BLaER1 treated with 17β-estradiol and CSF1 and Interleukin-3, amounts not matched to agents 10 nM and 100 nM (cell line): ENCODE results near the gene ILF2.

Experiments
- H3K27ac ChIP-seq, 11 experiments: shearing (Covaris generic); formaldehyde crosslinking; 2 replicates each; pipeline ENCODE4 v1.8.1; 2022
- H3K27me3 ChIP-seq, 11 experiments: shearing (Covaris generic); formaldehyde crosslinking; 2 replicates each; pipeline ENCODE4 v1.8.1; 2022
- H3K36me3 ChIP-seq, 11 experiments: shearing (Covaris generic); formaldehyde crosslinking; 2 replicates each; pipeline ENCODE4 v1.8.1; 2022
- H3K4me1 ChIP-seq, 10 experiments: shearing (Covaris generic); formaldehyde crosslinking; 2 replicates each; pipeline ENCODE4 v1.8.1; 2022
- H3K4me2 ChIP-seq, 11 experiments: shearing (Covaris generic); formaldehyde crosslinking; 2 replicates each; pipeline ENCODE4 v1.8.1; 2022
- H3K4me3 ChIP-seq, 10 experiments: shearing (Covaris generic); formaldehyde crosslinking; 2 replicates each; pipeline ENCODE4 v1.8.1; 2022
- H3K9ac ChIP-seq, 11 experiments: shearing (Covaris generic); formaldehyde crosslinking; 2 replicates each; pipeline ENCODE4 v1.8.1; 2022
- H3K9me3 ChIP-seq, 11 experiments: shearing (Covaris generic); formaldehyde crosslinking; replicated peaks in 1 of 11; 2 replicates each; pipeline ENCODE4 v1.8.1; 2022
- H4K20me1 ChIP-seq, 11 experiments: shearing (Covaris generic); formaldehyde crosslinking; 2 replicates each; pipeline ENCODE4 v1.8.1; 2022
- Cebpa-rat ChIP-seq, 11 experiments: shearing (Covaris generic); IDR thresholded peaks; 2 replicates each; pipeline ENCODE4 v1.8.1; 2022

ILF2 gene

DNA sequence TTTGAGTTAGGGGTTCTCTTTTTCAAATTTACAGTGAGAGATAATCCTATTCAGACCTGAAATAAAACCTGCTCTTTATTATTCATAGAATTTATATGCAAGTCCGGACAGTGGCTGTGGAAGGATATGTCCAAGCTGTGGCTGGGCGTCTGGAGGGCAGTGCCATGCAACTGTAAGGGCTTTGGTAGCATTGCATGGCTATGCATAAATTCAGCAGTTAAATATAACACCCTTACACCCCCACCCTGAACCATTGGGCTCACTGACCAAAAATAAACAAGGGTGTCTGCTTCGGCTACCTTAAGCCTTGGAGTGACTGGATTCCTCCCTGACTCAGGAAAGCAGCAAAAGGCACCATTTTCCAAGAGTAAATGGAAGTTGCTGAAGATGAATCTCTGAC, 31.5 kb downstream of the ILF2 start:
- TF ChIP-seq Cebpa-rat (IDR thresholded peaks at IDR 0.05) = no peak
- Histone ChIP-seq H4K20me1 (peaks cover 0 to 34% (median 14%) of the 10 kb centered on the region in 11 experiments; a peak in 9 of 22 replicates), H3K27ac (no peak overlapping the region), H3K9ac (no peak overlapping the region), H3K9me3 (no peaks in the 10 kb centered on the region), H3K4me3 (no peak overlapping the region), H3K36me3 (peaks cover 86 to 94% (median 92%) of the 10 kb centered on the region in 11 experiments), H3K4me1 (peaks cover 27 to 59% (median 37%) of the 10 kb centered on the region in 10 experiments), H3K4me2 (no peak overlapping the region), H3K27me3 (no peaks in the 10 kb centered on the region)

DNA sequence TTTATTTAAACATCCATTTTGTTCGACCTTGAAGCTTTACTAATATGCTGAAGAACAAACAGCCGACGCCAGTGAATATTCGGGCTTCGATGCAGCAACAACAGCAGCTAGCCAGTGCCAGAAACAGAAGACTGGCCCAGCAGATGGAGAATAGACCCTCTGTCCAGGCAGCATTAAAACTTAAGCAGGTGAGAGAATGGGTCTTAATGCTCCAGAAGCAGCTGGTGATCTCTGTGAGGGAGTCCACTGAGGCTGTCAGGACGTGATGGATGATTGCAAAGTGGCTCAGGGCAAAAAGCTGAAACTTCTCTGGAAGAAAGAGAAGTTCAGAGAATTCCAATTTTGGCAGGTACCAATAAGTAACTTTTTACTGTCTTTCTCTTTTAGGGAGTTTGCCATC, 32.5 kb downstream of the ILF2 start:
- peaks cover 29 to 52% (median 33%) of the 10 kb centered on the region in 10 experiments for H3K4me1 ChIP-seq
- H3K9me3 ChIP-seq = peaks cover 0 to 4% (median 0%) of the 10 kb centered on the region in 11 experiments; a peak in 4 of 22 replicates
- H3K36me3 ChIP-seq = peaks cover 76 to 86% (median 82%) of the 10 kb centered on the region in 11 experiments
- TF ChIP-seq Cebpa-rat (IDR thresholded peaks at IDR 0.05) = no peak
- H3K9ac ChIP-seq = no peak overlapping the region
- no peak overlapping the region for H3K4me3 ChIP-seq
- H3K27me3 ChIP-seq = no peaks in the 10 kb centered on the region
- H3K4me2 ChIP-seq = no peak overlapping the region
- no peak overlapping the region for H3K27ac ChIP-seq
- H4K20me1 ChIP-seq = peaks cover 0 to 34% (median 14%) of the 10 kb centered on the region in 11 experiments; a peak in 9 of 22 replicates

GRCh38 chr1:153636312-153636711, 34.5 kb downstream of the ILF2 start:
- Histone ChIP-seq H3K36me3 (peaks cover 59 to 79% (median 64%) of the 10 kb centered on the region in 11 experiments), H4K20me1 (peaks cover 0 to 25% (median 7%) of the 10 kb centered on the region in 11 experiments; a peak in 9 of 22 replicates), H3K9me3 (peaks cover 0 to 14% (median 3%) of the 10 kb centered on the region in 11 experiments; a peak in 6 of 22 replicates), H3K27ac (peak overlapping the region in 4 of 11 experiments; percentile 99 to 100 (median 100); a peak in 4 of 22 replicates), H3K9ac (peak overlapping the region in 4 of 11 experiments; percentile 98 to 99 (median 99); a peak in 5 of 22 replicates), H3K4me2 (peak overlapping the region; percentile 76 to 96 (median 91)), H3K4me1 (peaks cover 44 to 52% (median 47%) of the 10 kb centered on the region in 10 experiments), H3K4me3 (peak overlapping the region in 6 of 10 experiments; percentile 78 to 85 (median 84); a peak in 9 of 20 replicates), H3K27me3 (no peaks in the 10 kb centered on the region)
- TF ChIP-seq Cebpa-rat (IDR thresholded peaks at IDR 0.05) = no peak

DNA sequence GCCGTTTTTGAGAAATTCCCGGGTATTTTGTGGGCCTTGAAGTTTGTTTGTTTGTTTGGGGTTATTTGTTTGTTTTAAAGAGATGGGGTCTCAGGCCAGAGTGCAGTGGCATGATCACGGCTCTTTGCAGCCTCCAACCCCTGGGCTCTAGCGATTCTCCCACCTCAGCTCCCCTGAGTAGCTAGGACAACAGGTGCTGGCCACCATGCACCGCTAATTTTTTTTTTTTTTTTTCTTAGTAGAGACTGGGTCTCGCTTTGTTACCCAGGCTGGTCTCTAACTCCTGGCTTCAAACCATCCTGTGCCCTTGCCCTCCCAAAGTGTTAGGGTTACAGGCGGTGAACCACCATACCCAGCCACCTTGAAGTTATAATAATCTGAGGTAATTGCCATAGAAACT, 34.9 kb downstream of the ILF2 start:
- Histone ChIP-seq H3K9ac (peak overlapping the region; percentile 98 to 100 (median 99); a peak in 17 of 22 replicates), H3K27ac (peak overlapping the region in 10 of 11 experiments; percentile 98 to 100 (median 99); a peak in 13 of 22 replicates), H3K36me3 (peaks cover 54 to 74% (median 59%) of the 10 kb centered on the region in 11 experiments), H3K4me3 (peak overlapping the region; percentile 71 to 85 (median 80); a peak in 18 of 20 replicates), H3K9me3 (peaks cover 0 to 14% (median 3%) of the 10 kb centered on the region in 11 experiments; a peak in 6 of 22 replicates), H3K4me1 (peaks cover 46 to 53% (median 51%) of the 10 kb centered on the region in 10 experiments), H3K4me2 (peak overlapping the region; percentile 76 to 96 (median 91)), H3K27me3 (no peaks in the 10 kb centered on the region), H4K20me1 (peaks cover 0 to 21% (median 7%) of the 10 kb centered on the region in 11 experiments; a peak in 9 of 22 replicates)
- TF ChIP-seq Cebpa-rat (IDR thresholded peaks at IDR 0.05) = no peak

GRCh38 chr1:153633754-153634665, 36.8 kb downstream of the ILF2 start, which contains the start of gene CHTOP:
Gene CHTOP (plus strand): TSS chr1:153634066. CDS start chr1:153636589, 2,523 bp downstream.
- TF ChIP-seq Cebpa-rat (IDR thresholded peaks at IDR 0.05) = no peak
- H3K27me3 ChIP-seq = no peaks in the 10 kb centered on the region
- H3K4me1 ChIP-seq = peaks cover 65 to 72% (median 70%) of the 10 kb centered on the region in 10 experiments
- H3K4me2 ChIP-seq = peak within 1 kb of the TSS; percentile 76 to 96 (median 91)
- H3K27ac ChIP-seq = peak within 1 kb of the TSS; percentile 98 to 100 (median 99)
- H3K4me3 ChIP-seq = peak within 1 kb of the TSS; percentile 71 to 85 (median 80)
- peaks cover 36 to 60% (median 40%) of the 10 kb centered on the region in 11 experiments for H3K36me3 ChIP-seq
- H4K20me1 ChIP-seq = peaks cover 0 to 17% (median 0%) of the 10 kb centered on the region in 11 experiments; a peak in 8 of 22 replicates
- peaks cover 0 to 14% (median 3%) of the 10 kb centered on the region in 11 experiments; a peak in 6 of 22 replicates for H3K9me3 ChIP-seq
- peak within 1 kb of the TSS; percentile 98 to 100 (median 99) for H3K9ac ChIP-seq

GRCh38 chr1:153633161-153633753, 37.5 kb downstream of the ILF2 start:
- H3K36me3 ChIP-seq = peaks cover 28 to 52% (median 33%) of the 10 kb centered on the region in 11 experiments
- H3K27me3 ChIP-seq = no peaks in the 10 kb centered on the region
- peak overlapping the region; percentile 21 to 93 (median 48); a peak in 21 of 22 replicates for H3K4me2 ChIP-seq
- peak overlapping the region in 9 of 10 experiments; percentile 73 to 85 (median 81); a peak in 15 of 20 replicates for H3K4me3 ChIP-seq
- H3K4me1 ChIP-seq = peaks cover 72 to 80% (median 77%) of the 10 kb centered on the region in 10 experiments
- H3K9me3 ChIP-seq = peaks cover 0 to 14% (median 3%) of the 10 kb centered on the region in 11 experiments; a peak in 6 of 22 replicates
- H4K20me1 ChIP-seq = peaks cover 0 to 17% (median 0%) of the 10 kb centered on the region in 11 experiments; a peak in 8 of 22 replicates
- peak overlapping the region in 10 of 11 experiments; percentile 98 to 100 (median 99); a peak in 17 of 22 replicates for H3K27ac ChIP-seq
- TF ChIP-seq Cebpa-rat (IDR thresholded peaks at IDR 0.05) = no peak
- H3K9ac ChIP-seq = peak overlapping the region in 3 of 11 experiments; percentile 98 to 100 (median 99); a peak in 4 of 22 replicates

- Histone ChIP-seq H3K36me3 (peaks cover 9 to 33% (median 14%) of the 10 kb centered on the region in 11 experiments), H3K4me3 (no peak overlapping the region), H4K20me1 (peaks cover 0 to 15% (median 0%) of the 10 kb centered on the region in 11 experiments; a peak in 8 of 22 replicates), H3K9me3 (peaks cover 0 to 14% (median 3%) of the 10 kb centered on the region in 11 experiments; a peak in 6 of 22 replicates), H3K4me1 (peaks cover 78 to 86% (median 83%) of the 10 kb centered on the region in 10 experiments), H3K4me2 (peak overlapping the region; percentile 20 to 100 (median 97); a peak in 17 of 22 replicates), H3K9ac (peak overlapping the region in 1 of 11 experiments; percentile 74; a peak in 2 of 22 replicates), H3K27ac (peak overlapping the region; percentile 16 to 92 (median 84); a peak in 12 of 22 replicates), H3K27me3 (no peaks in the 10 kb centered on the region)
- no peak for TF ChIP-seq Cebpa-rat (IDR thresholded peaks at IDR 0.05)
Observed at GRCh38 chr1:153631047-153632022, 39.5 kb downstream of the ILF2 start.
